ENCODE measurements around the gene CCDC83.
"Not testable (repeated sequence)": the region's sequence is repeated elsewhere in the genome, so short reads cannot be mapped to it uniquely, and the experiment has no call there.

Gene CCDC83

DNA sequence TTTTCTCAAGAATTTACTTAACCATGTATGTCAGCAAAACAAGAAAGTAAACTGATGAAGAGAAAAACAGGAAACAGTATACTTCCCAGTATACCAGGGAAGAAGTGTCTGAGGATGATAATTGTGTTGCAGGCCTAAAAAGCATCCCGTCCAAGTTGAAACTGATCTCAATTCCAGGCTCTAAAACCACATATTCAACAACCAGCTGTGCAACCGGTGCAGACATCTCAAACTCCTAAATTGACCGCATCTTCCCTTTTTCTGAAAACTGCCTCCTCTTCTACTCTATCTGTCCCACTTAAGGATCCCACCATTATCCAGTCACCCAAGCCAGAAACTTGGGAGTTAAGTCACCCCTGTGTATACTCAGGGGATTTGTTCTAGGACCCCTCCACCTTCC lies 47.2 kb downstream of the CCDC83 start:
- no peaks in the 10 kb centered on the region for H3K4me1 ChIP-seq (ENCODE audit: control insufficient read depth, insufficient read depth, low read length)
- no peaks in the 10 kb centered on the region for H3K27me3 ChIP-seq (ENCODE audit: control insufficient read depth, insufficient read depth, low read length)
- no peak overlapping the region for H3K9ac ChIP-seq (ENCODE audit: low read length)
- no peak overlapping the region for H3K27ac ChIP-seq (ENCODE audit: low read depth, low read length)
- H3K4me3 ChIP-seq (ENCODE audit: low read length) = no peak overlapping the region
- H3K36me3 ChIP-seq (ENCODE audit: control insufficient read depth, insufficient read depth, low read length) = no peaks in the 10 kb centered on the region

DNA sequence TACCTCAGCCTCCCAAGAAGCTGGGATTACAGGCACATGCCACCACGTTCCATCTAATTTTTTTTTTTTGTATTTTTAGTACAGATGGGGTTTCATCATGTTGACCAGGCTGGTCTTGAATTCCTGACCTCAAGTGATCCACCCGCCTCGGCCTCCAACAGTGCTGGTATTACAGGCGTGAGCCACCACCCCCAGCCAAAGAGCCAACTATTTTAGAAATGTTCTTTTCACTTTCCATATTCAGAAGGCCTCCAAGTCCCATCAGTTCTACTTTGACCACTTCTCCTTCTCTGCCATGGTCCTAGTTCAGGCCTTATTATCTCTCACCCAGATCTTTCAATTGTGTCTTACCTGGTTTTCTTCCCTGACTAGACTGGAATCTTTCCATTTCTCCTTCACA lies 48.2 kb downstream of the CCDC83 start:
- no peaks in the 10 kb centered on the region for H3K4me1 ChIP-seq (ENCODE audit: control insufficient read depth, insufficient read depth, low read length)
- no peak overlapping the region for H3K9ac ChIP-seq (ENCODE audit: low read length)
- H3K27me3 ChIP-seq (ENCODE audit: control insufficient read depth, insufficient read depth, low read length) = no peaks in the 10 kb centered on the region
- H3K4me3 ChIP-seq (ENCODE audit: low read length) = no peak overlapping the region
- no peaks in the 10 kb centered on the region for H3K36me3 ChIP-seq (ENCODE audit: control insufficient read depth, insufficient read depth, low read length)
- no peak overlapping the region for H3K27ac ChIP-seq (ENCODE audit: low read depth, low read length)

GRCh38 chr11:85903811-85904210 lies 48.6 kb downstream of the CCDC83 start:
- H3K4me3 ChIP-seq (ENCODE audit: low read length) = no peak overlapping the region
- H3K9ac ChIP-seq (ENCODE audit: low read length) = no peak overlapping the region
- no peak overlapping the region for H3K27ac ChIP-seq (ENCODE audit: low read depth, low read length)
- no peaks in the 10 kb centered on the region for H3K27me3 ChIP-seq (ENCODE audit: control insufficient read depth, insufficient read depth, low read length)
- no peaks in the 10 kb centered on the region for H3K36me3 ChIP-seq (ENCODE audit: control insufficient read depth, insufficient read depth, low read length)
- no peaks in the 10 kb centered on the region for H3K4me1 ChIP-seq (ENCODE audit: control insufficient read depth, insufficient read depth, low read length)

DNA sequence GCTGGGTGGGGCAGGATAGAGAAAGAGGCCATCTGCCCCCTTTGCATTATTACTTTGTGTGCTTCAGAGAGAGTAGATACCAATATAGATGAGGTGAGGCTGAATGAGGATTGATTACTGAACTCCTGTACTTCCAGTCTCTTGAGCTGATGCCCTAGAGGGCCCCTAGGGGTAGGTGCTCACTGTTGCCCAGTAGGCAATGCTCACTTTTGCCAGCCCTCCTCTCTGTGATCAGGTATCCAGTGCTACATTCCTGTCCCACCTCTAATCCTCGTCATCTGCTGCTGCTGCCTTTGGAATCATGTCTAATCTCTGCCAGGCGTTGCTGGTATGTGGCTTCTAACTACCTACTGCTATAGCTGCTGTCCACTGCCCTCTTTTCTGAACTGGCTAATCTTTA lies 57.2 kb downstream of the CCDC83 start:
- Histone ChIP-seq H3K27me3 (ENCODE audit: control insufficient read depth, insufficient read depth, low read length) (no peaks in the 10 kb centered on the region), H3K36me3 (ENCODE audit: control insufficient read depth, insufficient read depth, low read length) (no peaks in the 10 kb centered on the region), H3K27ac (ENCODE audit: low read depth, low read length) (no peak overlapping the region), H3K9ac (ENCODE audit: low read length) (no peak overlapping the region), H3K4me3 (ENCODE audit: low read length) (no peak overlapping the region), H3K4me1 (ENCODE audit: control insufficient read depth, insufficient read depth, low read length) (no peaks in the 10 kb centered on the region)

DNA sequence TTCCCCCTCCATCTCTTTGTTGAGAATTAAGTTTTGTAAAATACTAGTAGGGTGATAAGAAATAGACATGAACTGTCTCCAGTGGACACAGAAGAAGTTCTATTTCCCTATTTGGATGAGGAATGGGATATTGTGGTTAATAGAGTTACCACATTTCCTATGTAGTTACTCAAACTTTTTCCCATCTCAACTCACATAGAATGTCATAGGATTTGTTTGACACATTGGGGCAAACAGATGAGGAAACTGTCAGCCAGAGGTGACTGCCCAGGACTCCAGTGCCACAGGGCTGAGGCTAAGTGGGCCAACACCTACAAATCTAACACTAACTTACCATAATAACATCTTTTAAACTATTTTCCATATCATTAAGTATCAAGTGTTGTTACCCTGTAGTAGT lies 58.3 kb downstream of the CCDC83 start:
- H3K9ac ChIP-seq (ENCODE audit: low read length) = no peak overlapping the region
- H3K27ac ChIP-seq (ENCODE audit: low read depth, low read length) = no peak overlapping the region
- no peaks in the 10 kb centered on the region for H3K36me3 ChIP-seq (ENCODE audit: control insufficient read depth, insufficient read depth, low read length)
- no peaks in the 10 kb centered on the region for H3K27me3 ChIP-seq (ENCODE audit: control insufficient read depth, insufficient read depth, low read length)
- no peak overlapping the region for H3K4me3 ChIP-seq (ENCODE audit: low read length)
- H3K4me1 ChIP-seq (ENCODE audit: control insufficient read depth, insufficient read depth, low read length) = no peaks in the 10 kb centered on the region

DNA sequence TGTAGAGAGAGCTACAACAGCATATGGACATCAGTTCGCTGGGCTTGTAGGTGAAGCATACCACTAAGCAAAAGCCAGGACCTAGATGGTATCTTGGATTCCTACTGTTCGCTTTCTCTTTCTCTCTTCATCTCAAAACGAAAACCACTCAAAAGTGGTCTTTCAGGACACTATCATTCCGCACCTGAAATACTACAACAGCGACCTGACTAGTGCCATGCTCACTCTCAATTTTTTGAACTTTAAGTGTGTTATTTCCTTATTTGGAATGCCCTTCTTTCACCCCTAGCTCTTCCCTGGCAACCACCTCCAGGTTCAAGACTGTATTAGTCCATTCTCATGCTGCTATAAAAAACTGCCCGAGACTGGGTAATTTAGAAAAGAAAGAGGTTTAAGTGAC lies 59.2 kb downstream of the CCDC83 start:
- Histone ChIP-seq H3K36me3 (ENCODE audit: control insufficient read depth, insufficient read depth, low read length) (no peaks in the 10 kb centered on the region), H3K4me3 (ENCODE audit: low read length) (no peak overlapping the region)

DNA sequence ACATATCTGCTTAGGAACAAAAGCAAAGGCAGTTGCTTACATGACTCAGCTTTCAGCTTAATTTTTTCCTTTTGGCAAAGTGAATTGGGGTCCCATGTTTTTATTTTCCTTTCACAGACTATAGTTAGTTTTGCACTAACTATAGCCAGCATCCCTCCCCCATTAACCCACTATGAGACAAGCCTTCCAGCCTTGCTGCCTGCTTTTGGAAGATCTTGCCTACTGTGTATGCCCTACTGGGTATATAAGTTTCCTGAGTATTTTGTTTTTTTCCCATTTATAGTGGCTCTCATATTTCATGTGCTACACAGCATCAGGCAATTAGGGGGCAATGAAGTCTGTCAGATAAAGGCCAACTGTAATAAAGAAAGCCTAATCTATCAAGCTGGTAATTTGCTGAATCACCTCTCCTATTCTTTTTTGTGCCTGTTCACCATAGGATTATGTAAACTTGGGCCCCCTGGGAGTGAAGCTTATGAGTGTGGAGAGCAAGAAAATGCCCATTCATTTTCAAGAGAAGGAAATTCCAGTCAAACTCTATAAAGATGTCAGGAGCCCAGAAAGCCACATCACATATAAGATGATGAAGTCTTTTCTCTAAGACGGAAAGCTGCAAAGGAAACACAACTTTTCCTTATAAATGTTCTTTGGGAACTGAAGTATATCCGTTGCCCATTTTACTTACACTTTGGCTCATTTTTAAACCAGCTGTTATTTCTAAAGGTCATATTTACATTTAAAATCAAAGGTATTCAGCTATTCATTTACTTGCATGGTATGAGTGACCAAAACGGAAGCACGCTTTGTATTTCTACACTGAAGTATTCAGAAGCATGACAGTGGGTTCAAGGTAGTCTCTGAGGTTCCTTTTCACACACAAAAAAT lies 64.0 kb downstream of the CCDC83 start:
- Histone ChIP-seq H3K27ac (ENCODE audit: low read depth, low read length) (no peak overlapping the region), H3K36me3 (ENCODE audit: control insufficient read depth, insufficient read depth, low read length) (no peaks in the 10 kb centered on the region), H3K27me3 (ENCODE audit: control insufficient read depth, insufficient read depth, low read length) (no peaks in the 10 kb centered on the region), H3K4me1 (ENCODE audit: control insufficient read depth, insufficient read depth, low read length) (no peaks in the 10 kb centered on the region), H3K9ac (ENCODE audit: low read length) (no peak overlapping the region), H3K4me3 (ENCODE audit: low read length) (no peak overlapping the region)

More for the DNA sequence above, 59.2 kb downstream of the CCDC83 start:
- no peak overlapping the region for H3K27ac ChIP-seq (ENCODE audit: low read depth, low read length)
- H3K27me3 ChIP-seq (ENCODE audit: control insufficient read depth, insufficient read depth, low read length) = no peaks in the 10 kb centered on the region
- no peaks in the 10 kb centered on the region for H3K4me1 ChIP-seq (ENCODE audit: control insufficient read depth, insufficient read depth, low read length)
- H3K9ac ChIP-seq (ENCODE audit: low read length) = no peak overlapping the region

DNA sequence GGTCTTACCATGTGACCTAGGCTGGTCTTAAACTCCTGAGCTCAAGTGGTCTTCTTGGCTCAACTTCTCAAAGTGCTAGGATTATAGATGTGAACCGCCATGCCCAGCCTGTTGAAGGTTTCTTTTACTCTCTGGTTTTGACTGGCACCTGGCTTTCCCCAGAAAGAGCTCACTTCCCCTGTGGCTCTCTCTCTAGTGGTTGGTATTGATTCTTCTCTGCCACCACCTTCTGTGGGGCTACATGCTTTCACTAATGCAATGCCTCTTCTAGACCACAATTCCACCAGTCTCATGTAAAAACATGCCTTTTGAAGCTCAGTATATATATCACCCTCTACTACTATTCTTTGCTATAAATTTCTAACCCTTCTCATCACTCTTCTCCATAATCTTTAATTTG lies 67.2 kb downstream of the CCDC83 start:
- H3K9ac ChIP-seq (ENCODE audit: low read length) = no peak overlapping the region
- H3K36me3 ChIP-seq (ENCODE audit: control insufficient read depth, insufficient read depth, low read length) = no peaks in the 10 kb centered on the region
- H3K4me1 ChIP-seq (ENCODE audit: control insufficient read depth, insufficient read depth, low read length) = no peaks in the 10 kb centered on the region
- no peak overlapping the region for H3K4me3 ChIP-seq (ENCODE audit: low read length)
- H3K27ac ChIP-seq (ENCODE audit: low read depth, low read length) = no peak overlapping the region
- no peaks in the 10 kb centered on the region for H3K27me3 ChIP-seq (ENCODE audit: control insufficient read depth, insufficient read depth, low read length)

DNA sequence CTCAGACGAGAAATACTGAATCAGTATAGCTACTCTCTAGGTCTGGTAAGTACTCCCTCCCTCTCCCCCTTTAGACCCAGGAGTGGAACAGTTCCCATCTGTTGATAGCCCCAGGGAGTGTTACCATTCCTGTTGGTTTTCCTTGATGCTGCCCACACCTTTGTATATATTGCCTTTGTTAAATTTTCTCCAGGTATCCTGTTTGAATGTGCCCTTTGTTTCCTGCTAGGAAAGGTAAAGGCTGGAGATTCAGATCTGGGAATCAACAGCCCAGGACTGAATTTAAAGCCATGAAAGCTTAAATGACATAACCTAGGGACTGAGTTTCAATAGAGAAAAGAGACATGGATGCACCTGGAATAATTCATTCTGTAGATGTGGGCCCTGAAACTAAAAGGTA lies 68.3 kb downstream of the CCDC83 start:
- Histone ChIP-seq H3K27ac (ENCODE audit: low read depth, low read length) (no peak overlapping the region), H3K36me3 (ENCODE audit: control insufficient read depth, insufficient read depth, low read length) (no peaks in the 10 kb centered on the region), H3K27me3 (ENCODE audit: control insufficient read depth, insufficient read depth, low read length) (no peaks in the 10 kb centered on the region), H3K4me1 (ENCODE audit: control insufficient read depth, insufficient read depth, low read length) (no peaks in the 10 kb centered on the region), H3K9ac (ENCODE audit: low read length) (no peak overlapping the region), H3K4me3 (ENCODE audit: low read length) (no peak overlapping the region)

GRCh38 chr11:85926653-85927214 lies 71.6 kb downstream of the CCDC83 start:
- not testable (repeated sequence) for H3K27me3 ChIP-seq (ENCODE audit: control insufficient read depth, insufficient read depth, low read length); H3K36me3 ChIP-seq (ENCODE audit: control insufficient read depth, insufficient read depth, low read length); H3K4me1 ChIP-seq (ENCODE audit: control insufficient read depth, insufficient read depth, low read length); H3K4me3 ChIP-seq (ENCODE audit: low read length); H3K27ac ChIP-seq (ENCODE audit: low read depth, low read length); H3K9ac ChIP-seq (ENCODE audit: low read length)

- Histone ChIP-seq H3K4me1 (ENCODE audit: control insufficient read depth, insufficient read depth, low read length) (no peaks in the 10 kb centered on the region), H3K4me3 (ENCODE audit: low read length) (no peak overlapping the region), H3K27me3 (ENCODE audit: control insufficient read depth, insufficient read depth, low read length) (no peaks in the 10 kb centered on the region), H3K9ac (ENCODE audit: low read length) (no peak overlapping the region), H3K27ac (ENCODE audit: low read depth, low read length) (no peak overlapping the region), H3K36me3 (ENCODE audit: control insufficient read depth, insufficient read depth, low read length) (no peaks in the 10 kb centered on the region)
Measured at GRCh38 chr11:85930879-85931366, 75.7 kb downstream of the CCDC83 start.

DNA sequence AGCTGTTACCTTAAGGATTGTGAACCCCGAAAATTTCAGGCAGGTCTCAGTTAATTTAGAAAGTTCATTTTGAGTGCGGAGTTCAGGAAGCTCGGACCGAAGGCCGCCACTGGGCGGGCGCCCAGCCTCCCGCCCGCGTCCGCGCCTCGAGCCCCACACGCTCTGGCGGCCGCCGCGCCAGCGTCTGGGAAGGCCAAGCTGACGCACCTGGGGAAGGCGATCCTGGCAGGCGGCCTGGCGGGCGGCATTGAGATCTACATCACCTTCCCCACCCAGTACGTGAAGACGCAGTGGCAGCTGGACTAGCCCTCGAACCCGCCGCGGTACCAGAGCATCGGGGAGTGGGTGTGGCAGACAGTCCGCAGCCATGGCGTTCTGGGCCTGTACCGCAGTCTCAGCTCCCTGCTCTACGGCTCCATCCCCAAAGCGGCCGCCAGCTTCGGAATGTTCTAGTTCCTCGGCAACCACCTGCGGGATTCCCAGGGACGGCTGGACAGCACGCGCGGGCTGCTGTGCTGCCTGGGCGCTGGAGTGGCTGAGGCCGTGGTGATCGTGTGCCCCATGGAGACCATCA lies 79.5 kb downstream of the CCDC83 start:
- Histone ChIP-seq H3K9ac (ENCODE audit: low read length) (no peak overlapping the region), H3K36me3 (ENCODE audit: control insufficient read depth, insufficient read depth, low read length) (no peaks in the 10 kb centered on the region), H3K4me3 (ENCODE audit: low read length) (no peak overlapping the region), H3K4me1 (ENCODE audit: control insufficient read depth, insufficient read depth, low read length) (no peaks in the 10 kb centered on the region), H3K27ac (ENCODE audit: low read depth, low read length) (no peak overlapping the region), H3K27me3 (ENCODE audit: control insufficient read depth, insufficient read depth, low read length) (no peaks in the 10 kb centered on the region)

All from rectal smooth muscle tissue (tissue), 1 donor.